NCI-H510A (cell line): ENCODE results near the gene NR1H3.

Experiments
- DNase-seq: peaks from one replicate; lab custom pipeline; 2025; lab: John Stamatoyannopoulos, UW

NR1H3 gene

GRCh38 chr11:47269829-47270305 lies 12.1 kb downstream of the NR1H3 start, which contains the start of gene MADD:
MADD (plus strand) TSS chr11:47270133.
- DNase-seq, result peak; percentile 22

DNA sequence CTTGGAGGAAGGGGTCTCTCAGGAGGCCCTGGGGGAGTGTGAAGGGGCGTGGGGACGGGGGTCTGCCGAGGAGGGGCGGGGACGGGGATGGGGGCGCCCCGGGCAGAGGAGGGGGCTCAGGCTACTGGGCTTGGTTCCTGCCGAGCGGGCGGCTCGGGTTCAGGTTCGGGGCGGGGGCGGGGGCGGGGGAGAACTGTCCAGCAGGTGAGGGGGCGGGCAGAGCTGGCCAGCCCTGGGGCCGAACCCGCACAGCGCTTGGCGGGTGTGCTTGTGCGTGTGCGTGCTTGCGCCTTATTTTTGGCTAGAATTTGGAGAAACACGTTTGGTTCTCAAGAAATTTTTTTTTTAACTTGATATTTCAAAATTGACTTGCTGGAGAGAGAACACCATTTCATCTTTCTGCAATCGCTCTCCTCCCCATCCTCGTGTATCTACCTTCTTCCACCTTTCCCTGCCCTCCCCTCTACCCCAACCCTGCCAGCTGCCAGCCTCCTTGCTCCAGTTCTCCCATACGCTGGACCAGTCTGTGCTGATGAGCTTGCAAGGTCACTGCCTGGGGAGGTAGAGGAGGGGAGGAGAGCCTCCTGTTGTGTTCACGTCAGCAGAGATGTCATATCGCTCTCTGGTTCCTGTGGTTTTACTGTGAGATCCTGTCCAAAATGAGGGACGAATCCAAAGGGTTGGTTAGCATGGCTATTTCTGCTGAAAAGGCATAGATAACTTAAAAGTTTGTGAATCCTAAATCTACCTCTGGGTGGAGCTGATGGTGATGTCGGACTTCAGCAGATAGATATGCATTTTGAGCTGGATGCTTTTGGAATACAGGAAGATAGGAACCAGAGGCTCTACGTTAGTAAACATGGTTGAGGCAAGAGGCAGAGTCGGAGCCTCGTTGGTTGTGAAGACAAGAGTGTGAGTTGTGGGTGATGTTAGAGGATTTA lies 12.8 kb downstream of the NR1H3 start:
- no peak for DNase-seq

- no peak for DNase-seq
These were observed 13.5 kb downstream of the NR1H3 start for GRCh38 chr11:47271328-47271727.

- DNase-seq, result peak; percentile 6
These were observed 14.3 kb downstream of the NR1H3 start for GRCh38 chr11:47271961-47272661.

- no peak for DNase-seq
These were observed 14.9 kb downstream of the NR1H3 start for GRCh38 chr11:47272706-47273105.

DNA sequence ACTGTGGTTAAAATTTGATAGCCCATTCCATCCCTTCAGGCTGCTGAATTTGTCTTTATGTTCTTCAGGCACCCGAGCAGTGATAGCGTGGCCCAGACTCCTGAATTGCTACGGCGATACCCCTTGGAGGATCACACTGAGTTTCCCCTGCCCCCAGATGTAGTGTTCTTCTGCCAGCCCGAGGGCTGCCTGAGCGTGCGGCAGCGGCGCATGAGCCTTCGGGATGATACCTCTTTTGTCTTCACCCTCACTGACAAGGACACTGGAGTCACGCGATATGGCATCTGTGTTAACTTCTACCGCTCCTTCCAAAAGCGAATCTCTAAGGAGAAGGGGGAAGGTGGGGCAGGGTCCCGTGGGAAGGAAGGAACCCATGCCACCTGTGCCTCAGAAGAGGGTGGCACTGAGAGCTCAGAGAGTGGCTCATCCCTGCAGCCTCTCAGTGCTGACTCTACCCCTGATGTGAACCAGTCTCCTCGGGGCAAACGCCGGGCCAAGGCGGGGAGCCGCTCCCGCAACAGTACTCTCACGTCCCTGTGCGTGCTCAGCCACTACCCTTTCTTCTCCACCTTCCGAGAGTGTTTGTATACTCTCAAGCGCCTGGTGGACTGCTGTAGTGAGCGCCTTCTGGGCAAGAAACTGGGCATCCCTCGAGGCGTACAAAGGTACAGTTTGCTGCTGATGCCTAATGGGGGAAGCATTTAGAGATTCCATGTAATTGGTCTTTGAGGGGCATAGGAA lies 16.9 kb downstream of the NR1H3 start:
- DNase-seq, result no peak

DNA sequence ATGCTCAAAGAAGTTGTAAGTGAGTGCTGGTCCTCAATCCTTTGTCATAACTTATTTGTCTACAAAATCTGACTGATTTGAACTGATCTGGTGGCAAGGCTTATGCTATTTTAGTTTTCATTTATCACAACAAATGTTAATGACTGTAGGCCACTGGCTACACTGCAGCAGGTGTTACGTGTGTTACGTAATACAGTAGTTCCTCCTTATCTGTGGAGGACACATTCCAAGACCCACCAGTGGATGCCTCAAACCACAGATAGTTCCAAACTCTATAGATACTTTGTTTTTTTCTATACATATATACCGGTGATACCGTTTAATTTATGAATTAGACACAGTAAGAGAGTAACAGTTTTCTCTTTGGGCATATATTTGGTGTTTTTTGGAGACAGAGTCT lies 19.1 kb downstream of the NR1H3 start:
- DNase-seq, result no peak

- DNase-seq, result no peak
These were observed 20.3 kb downstream of the NR1H3 start for GRCh38 chr11:47278058-47278457.

DNA sequence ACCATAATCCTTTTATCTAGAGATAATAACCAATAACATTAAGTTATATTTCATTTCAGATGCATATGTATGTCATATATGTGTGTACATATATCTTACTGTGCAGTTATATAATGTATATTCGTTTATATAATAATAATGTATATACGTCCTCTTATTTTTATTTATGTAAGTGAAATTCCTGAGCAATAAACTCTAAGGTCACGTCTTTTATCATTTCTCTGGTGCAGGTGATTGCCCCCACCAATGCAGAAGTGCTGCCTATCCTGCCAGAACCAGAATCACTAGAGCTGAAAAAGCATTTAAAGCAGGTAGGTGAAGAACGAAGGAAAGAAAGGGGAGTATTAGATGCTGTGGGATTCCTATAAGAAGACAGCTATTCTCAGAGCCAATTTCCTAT lies 21.0 kb downstream of the NR1H3 start:
- no peak for DNase-seq

GRCh38 chr11:47280099-47280498 lies 22.3 kb downstream of the NR1H3 start:
- DNase-seq, result no peak

DNA sequence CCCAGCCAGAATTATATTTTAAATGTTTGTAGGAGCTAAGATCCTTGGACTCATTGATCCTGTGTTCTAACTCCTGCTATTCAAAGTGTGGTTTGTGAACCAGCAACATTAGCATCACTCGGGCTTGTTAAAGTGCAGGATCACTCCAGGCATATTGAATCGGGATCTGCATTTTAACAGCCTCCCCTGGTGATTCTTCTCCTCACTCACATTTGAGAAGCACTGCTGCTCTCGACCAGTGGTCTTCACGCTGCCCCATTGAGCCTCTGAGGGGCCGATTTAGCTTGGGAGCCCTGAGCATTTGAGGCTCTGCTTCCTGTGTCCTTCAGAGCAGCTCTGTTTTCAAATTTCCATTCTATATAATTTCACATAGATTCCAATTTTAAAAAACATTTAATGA lies 23.1 kb downstream of the NR1H3 start:
- DNase-seq, result no peak

DNA sequence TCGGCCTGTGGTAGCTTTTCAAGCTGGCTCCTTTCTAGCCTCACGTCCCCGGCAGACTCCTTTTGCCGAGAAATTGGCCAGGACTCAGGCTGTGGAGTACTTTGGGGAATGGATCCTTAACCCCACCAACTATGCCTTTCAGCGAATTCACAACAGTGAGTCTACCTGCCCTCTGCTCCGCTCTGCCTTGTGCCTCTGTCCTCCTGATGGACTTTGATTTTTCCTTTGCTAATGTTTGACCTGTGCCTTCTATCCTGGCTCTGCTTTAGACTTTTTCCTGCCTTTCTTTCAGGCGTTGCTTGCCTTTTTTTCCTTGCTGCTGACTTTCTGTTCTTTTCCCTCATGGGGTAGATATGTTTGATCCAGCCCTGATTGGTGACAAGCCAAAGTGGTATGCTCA lies 24.7 kb downstream of the NR1H3 start:
- no peak for DNase-seq

DNA sequence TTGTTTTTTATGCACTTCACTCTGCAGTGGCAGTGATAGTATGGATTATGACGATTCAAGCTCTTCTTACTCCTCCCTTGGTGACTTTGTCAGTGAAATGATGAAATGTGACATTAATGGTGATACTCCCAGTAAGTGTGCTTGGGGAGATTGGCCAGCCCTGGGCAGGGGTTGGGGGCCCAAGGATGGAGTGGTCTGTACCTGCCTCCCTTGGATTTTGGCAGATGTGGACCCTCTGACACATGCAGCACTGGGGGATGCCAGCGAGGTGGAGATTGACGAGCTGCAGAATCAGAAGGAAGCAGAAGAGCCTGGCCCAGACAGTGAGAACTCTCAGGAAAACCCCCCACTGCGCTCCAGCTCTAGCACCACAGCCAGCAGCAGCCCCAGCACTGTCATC lies 26.4 kb downstream of the NR1H3 start:
- DNase-seq, result no peak

- no peak for DNase-seq
These were observed 28.4 kb downstream of the NR1H3 start for GRCh38 chr11:47285969-47286770.

DNA sequence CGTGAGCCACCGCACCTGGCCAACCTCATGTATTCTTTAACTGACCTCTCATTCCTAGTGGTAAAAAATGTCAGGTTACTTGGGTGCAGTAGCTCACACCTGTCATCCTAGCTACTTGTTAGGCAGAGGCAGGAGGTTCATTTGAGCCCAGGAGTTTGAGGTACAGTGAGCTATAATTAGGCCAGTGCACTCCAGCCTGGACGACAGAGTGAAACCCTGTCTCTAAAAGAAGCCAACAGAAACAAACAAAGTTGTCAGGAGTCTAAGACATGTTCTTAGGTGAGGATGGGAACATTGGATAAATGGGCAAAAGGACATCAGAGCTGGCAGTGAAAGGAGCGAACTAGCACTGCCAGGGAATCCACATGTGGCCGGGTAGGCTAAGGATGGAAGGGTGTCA lies 30.3 kb downstream of the NR1H3 start:
- DNase-seq, result no peak

GRCh38 chr11:47289856-47290255 lies 32.1 kb downstream of the NR1H3 start:
- DNase-seq, result no peak

GRCh38 chr11:47295385-47295784 lies 37.6 kb downstream of the NR1H3 start:
- DNase-seq, result no peak

DNA sequence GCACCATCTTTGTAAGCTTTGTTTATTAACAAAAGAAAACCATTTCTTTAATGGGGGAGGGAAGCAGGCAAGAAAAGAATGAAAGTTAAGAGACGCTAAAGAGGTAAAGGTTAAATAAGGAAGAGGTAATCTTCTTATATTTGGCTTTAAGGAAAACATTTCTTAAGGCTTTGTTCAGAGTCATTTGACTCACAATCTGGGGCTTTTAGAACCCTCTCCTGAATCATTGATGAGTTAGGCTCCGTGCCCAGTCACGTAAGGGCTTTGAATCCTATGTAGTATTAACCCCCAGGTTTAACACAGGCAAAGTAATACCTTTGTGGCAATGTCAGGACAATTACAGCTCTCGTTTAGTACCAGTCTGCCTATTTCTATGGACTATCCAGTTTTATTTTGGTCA lies 38.2 kb downstream of the NR1H3 start:
- no peak for DNase-seq

DNA sequence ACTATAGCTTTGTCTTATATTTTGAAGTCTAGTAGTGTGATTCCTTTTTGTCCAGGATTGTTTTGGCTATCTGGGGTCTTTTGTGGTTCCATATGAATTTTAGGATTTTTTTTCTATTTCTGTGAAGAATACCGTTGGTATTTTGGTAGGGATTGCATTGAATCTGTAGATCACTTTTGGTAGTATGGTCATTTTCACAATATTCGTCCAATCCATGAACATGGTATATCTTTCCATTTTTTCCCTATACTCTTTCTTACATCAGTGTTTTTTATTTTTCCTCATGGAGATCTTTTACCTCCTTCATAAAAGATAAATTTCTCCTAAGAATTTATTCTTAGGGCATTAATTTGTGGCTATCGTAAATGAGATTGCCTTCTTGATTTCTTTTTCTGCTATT lies 41.3 kb downstream of the NR1H3 start:
- DNase-seq, result no peak

DNA sequence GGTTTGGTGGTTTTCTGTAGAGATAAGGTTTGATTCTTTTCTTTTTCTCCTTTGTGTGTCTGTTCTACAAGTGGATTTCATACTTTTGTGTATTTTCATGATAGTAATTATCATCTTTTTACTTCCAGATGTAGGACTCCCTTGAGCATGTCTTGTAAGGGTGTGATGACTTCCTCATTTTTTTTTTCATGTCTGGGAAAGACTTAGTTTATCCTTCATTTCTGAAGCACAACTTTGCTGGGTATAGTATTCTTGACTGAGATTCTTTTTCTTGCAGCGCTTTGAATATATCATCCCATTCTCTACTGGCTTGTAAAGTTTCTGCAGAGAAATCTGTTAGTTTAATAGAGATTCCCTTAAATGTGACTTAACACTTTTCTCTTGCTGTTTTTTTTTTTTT lies 45.1 kb downstream of the NR1H3 start:
- no peak for DNase-seq

GRCh38 chr11:47305734-47306483 lies 48.1 kb downstream of the NR1H3 start:
- no peak for DNase-seq
